ENCODE data around the gene GATM.

GATM gene

GRCh38 chr15:45351227-45351626 is 27.1 kb downstream of the GATM start:
- CTCF ChIA-PET = interaction anchor here (1.0 to 1.1 kb wide), 2 partner anchors 146 to 188 kb away, joined by 3 read pairs; no protein-coding TSS in a partner anchor
- DNase-seq (ENCODE audit: low read depth, low spot score) = no peak
- no peak for TF ChIP-seq CTCF (IDR thresholded peaks at IDR 0.05; ENCODE audit: insufficient read depth, low read length, missing control alignments)
- POLR2A ChIA-PET = no interaction called here
- no peak overlapping the region for H3K4me3 ChIP-seq (ENCODE audit: low read depth, low read length)

- no peak for TF ChIP-seq CTCF (IDR thresholded peaks at IDR 0.05; ENCODE audit: insufficient read depth, low read length, missing control alignments)
- CTCF ChIA-PET = interaction anchor here (1.0 kb wide), 1 partner anchor 145 kb away, joined by 6 read pairs; no protein-coding TSS in a partner anchor
- H3K4me3 ChIP-seq (ENCODE audit: low read depth, low read length) = no peak overlapping the region
- POLR2A ChIA-PET = no interaction called here
- DNase-seq (ENCODE audit: low read depth, low spot score) = no peak
Measured at GRCh38 chr15:45349623-45350022, 28.7 kb downstream of the GATM start.

- TF ChIP-seq CTCF (IDR thresholded peaks at IDR 0.05; ENCODE audit: insufficient read depth, low read length, missing control alignments) = no peak
- ChIA-PET CTCF (no interaction called here), POLR2A (no interaction called here)
- H3K4me3 ChIP-seq (ENCODE audit: low read depth, low read length) = no peak overlapping the region
- DNase-seq (ENCODE audit: low read depth, low spot score) = no peak
Measured at GRCh38 chr15:45347989-45348388, 30.4 kb downstream of the GATM start.

GRCh38 chr15:45347033-45347432 is 31.3 kb downstream of the GATM start:
- H3K4me3 ChIP-seq (ENCODE audit: low read depth, low read length) = no peak overlapping the region
- ChIA-PET POLR2A (no interaction called here), CTCF (no interaction called here)
- TF ChIP-seq CTCF (IDR thresholded peaks at IDR 0.05; ENCODE audit: insufficient read depth, low read length, missing control alignments) = no peak
- DNase-seq (ENCODE audit: low read depth, low spot score) = no peak

- ChIA-PET CTCF (no interaction called here), POLR2A (no interaction called here)
- no peak overlapping the region for H3K4me3 ChIP-seq (ENCODE audit: low read depth, low read length)
- no peak for TF ChIP-seq CTCF (IDR thresholded peaks at IDR 0.05; ENCODE audit: insufficient read depth, low read length, missing control alignments)
- no peak for DNase-seq (ENCODE audit: low read depth, low spot score)
Measured at GRCh38 chr15:45346381-45346780, 32.0 kb downstream of the GATM start.

- ChIA-PET POLR2A (no interaction called here), CTCF (no interaction called here)
- no peak for DNase-seq (ENCODE audit: low read depth, low spot score)
- TF ChIP-seq CTCF (IDR thresholded peaks at IDR 0.05; ENCODE audit: insufficient read depth, low read length, missing control alignments) = no peak
- H3K4me3 ChIP-seq (ENCODE audit: low read depth, low read length) = no peak overlapping the region
Measured at GRCh38 chr15:45343258-45343860, 35.0 kb downstream of the GATM start.

Data from AG04449 (cell line).